ENCODE data around the gene OR10A3. TPM values are rescaled to one million over a fixed set of nuclear protein-coding genes. Genes with fewer than 3 reads are reported as not detected.

The OR10A3 gene
- total RNA-seq, 1 donor from 2014 or later: not detected

DNA sequence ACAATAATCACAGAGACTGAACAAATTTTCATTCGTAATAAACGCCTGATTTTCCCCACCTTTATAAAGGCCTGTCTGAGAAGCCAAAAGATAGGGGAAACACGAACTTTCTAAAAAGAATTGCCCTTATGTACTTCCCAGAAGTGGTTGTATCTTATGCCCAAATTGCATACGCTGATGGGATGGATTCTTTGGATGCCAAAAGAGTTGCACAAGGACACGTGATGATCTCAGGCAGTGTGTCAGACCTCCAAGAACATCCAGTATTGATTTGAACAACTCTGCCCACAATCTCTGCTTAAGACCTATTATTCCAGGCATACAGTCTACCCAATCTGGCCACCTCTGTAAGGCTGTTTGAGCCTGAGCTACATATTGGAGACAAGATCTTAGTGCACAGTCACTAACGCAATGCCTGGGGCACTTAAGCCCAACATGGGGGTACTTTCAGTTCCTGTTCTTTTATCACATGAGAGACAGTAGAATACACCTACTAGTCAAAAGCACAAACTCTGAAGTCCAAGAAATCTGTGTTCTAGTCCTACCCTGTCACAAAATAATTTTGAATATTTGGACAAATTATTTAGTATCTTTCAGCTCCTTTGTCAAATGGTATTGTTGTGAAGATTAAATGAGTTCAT is 49.3 kb downstream of the OR10A3 start:
- Histone ChIP-seq H3K4me3 (no peak overlapping the region), H3K27me3 (no peaks in the 10 kb centered on the region), H3K4me1 (peaks cover 4% of the 10 kb centered on the region), H3K36me3 (no peaks in the 10 kb centered on the region), H3K9me3 (no peaks in the 10 kb centered on the region), H3K27ac (no peak overlapping the region)
- intact Hi-C loops (cut with DNase I): loop anchor here (10.0 kb wide), 2 partner anchors 93 to 213 kb away; partner anchors contain the start of gene EIF3F
- TF ChIP-seq, protein P1, sequence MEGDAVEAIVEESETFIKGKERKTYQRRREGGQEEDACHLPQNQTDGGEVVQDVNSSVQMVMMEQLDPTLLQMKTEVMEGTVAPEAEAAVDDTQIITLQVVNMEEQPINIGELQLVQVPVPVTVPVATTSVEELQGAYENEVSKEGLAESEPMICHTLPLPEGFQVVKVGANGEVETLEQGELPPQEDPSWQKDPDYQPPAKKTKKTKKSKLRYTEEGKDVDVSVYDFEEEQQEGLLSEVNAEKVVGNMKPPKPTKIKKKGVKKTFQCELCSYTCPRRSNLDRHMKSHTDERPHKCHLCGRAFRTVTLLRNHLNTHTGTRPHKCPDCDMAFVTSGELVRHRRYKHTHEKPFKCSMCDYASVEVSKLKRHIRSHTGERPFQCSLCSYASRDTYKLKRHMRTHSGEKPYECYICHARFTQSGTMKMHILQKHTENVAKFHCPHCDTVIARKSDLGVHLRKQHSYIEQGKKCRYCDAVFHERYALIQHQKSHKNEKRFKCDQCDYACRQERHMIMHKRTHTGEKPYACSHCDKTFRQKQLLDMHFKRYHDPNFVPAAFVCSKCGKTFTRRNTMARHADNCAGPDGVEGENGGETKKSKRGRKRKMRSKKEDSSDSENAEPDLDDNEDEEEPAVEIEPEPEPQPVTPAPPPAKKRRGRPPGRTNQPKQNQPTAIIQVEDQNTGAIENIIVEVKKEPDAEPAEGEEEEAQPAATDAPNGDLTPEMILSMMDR (IDR thresholded peaks at IDR 0.05): no peak
- ATAC-seq: no peak
- no peak for DNase-seq

DNA sequence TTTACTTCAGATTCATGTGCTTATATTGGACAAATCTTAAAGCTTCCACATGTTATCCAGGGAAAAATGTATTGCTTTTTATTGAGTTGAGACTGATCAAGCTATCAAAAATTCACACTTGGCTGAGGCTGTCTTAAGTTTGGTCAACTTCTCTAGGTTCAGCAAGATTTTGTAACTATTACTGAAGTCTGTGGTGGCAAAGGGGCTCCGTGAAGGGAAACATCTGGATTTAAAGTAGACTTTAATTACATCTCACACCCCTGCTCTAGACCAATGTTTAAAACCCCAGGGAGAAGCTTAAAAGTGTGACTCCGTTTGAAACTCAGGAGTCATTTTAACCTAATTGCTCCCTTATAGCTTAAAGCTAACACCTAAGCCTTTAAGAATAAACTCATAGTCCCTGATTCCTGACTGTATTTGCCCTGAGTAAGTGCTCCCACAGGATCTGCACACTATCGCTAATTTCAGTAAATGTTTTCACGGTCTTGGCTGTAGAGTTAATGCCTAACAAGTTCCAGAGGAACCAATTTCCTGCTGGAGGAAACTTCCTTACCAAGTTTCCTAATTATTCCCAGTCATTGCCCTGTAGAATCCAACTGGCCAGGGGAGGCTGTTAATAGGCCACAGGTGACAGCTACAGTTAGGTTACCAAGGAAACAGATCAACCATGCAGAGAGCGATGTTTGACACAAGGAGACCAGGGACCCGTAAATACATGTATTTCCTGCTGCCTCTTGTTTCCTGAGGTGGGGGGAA is 50.9 kb downstream of the OR10A3 start:
- Histone ChIP-seq H3K36me3 (no peaks in the 10 kb centered on the region), H3K9me3 (no peaks in the 10 kb centered on the region), H3K27ac (no peak overlapping the region), H3K4me1 (peaks cover 4% of the 10 kb centered on the region), H3K4me3 (no peak overlapping the region), H3K27me3 (peaks cover 6% of the 10 kb centered on the region)
- ATAC-seq (no peak), DNase-seq (no peak)
- intact Hi-C loops (cut with DNase I): loop anchor here (10.0 kb wide), 2 partner anchors 94 to 214 kb away; partner anchors contain the start of gene EIF3F
- TF ChIP-seq, protein P1 (IDR thresholded peaks at IDR 0.05): no peak

DNA sequence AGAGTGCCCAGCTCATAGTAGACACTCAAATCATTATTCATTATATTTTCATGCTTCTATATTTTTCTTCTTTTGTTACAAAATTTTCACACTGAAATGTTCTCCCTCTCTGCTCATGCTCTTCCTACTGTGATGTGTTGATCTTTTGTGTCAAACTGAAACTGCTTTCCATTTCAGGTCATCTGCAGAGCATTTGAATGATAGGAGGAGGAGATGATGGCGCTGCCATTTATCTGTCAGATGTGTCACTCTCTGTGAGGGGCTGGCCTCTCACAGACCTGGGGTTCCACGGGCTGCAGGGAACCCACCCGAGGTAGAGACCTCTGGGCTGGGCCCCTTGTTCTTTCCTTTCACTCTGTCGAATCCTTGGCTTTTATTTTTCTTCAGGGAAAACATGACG is 51.5 kb downstream of the OR10A3 start:
- Histone ChIP-seq H3K4me1 (peaks cover 4% of the 10 kb centered on the region), H3K9me3 (no peaks in the 10 kb centered on the region), H3K4me3 (no peak overlapping the region), H3K27me3 (peaks cover 6% of the 10 kb centered on the region), H3K27ac (no peak overlapping the region), H3K36me3 (no peaks in the 10 kb centered on the region)
- DNase-seq (no peak), ATAC-seq (no peak)
- TF ChIP-seq, protein P1 (IDR thresholded peaks at IDR 0.05): no peak
- intact Hi-C loops (cut with DNase I): loop anchor here (10.0 kb wide), 2 partner anchors 95 to 215 kb away; partner anchors contain the start of gene EIF3F

Other genes with a start within 250 kb of the OR10A3 start
- 6.4 TPM for gene OVCH2, start 235.2 kb downstream of the OR10A3 start, total RNA-seq
- gene OR5P2, start 144.8 kb downstream of the OR10A3 start, total RNA-seq: 1.3 TPM
- 2.2 TPM for gene OR5P3, start 110.9 kb downstream of the OR10A3 start, total RNA-seq
- gene OR10A6, start 10.4 kb downstream of the OR10A3 start, total RNA-seq: not detected
- not detected for gene NLRP10, start 23.7 kb upstream of the OR10A3 start, total RNA-seq
- gene EIF3F, start 45.6 kb upstream of the OR10A3 start, total RNA-seq: 200 TPM
- gene TUB, start 139.5 kb upstream of the OR10A3 start, total RNA-seq: 3.6 TPM
- gene RIC3, start 227.3 kb upstream of the OR10A3 start, total RNA-seq: 12.9 TPM